Measurements from ENCODE around the gene TMEM37. TPM values are rescaled to one million over a fixed set of nuclear protein-coding genes. Genes with fewer than 3 reads are reported as not detected.

The TMEM37 gene
- total RNA-seq: 0.13 TPM in 1 of 2 replicates, not detected in the other

GRCh38 chr2:119431155-119431975, at the start of gene TMEM37:
TMEM37 (plus strand) TSS chr2:119431854; CDS start chr2:119431904, 50 bp downstream.

Other genes starting within 250 kb of the TMEM37 start
- 1.4 and 1.7 TPM in 2 replicates for gene STEAP3, start 208.0 kb upstream of the TMEM37 start, total RNA-seq
- gene C2orf76, start 65.0 kb upstream of the TMEM37 start, total RNA-seq: 17.6 and 18.0 TPM in 2 replicates
- gene DBI, start 64.9 kb upstream of the TMEM37 start, total RNA-seq: 133 and 164 TPM in 2 replicates
- not detected in 2 replicates for gene SCTR, start 92.6 kb downstream of the TMEM37 start, total RNA-seq
- gene CFAP221, start 112.6 kb downstream of the TMEM37 start, total RNA-seq: 0.26 and 0.37 TPM in 2 replicates
- 4.2 and 4.3 TPM in 2 replicates for gene TMEM177, start 247.3 kb downstream of the TMEM37 start, total RNA-seq

Data from aortic smooth muscle cell (primary cell).